Fibroblast of the conjunctiva (primary cell): Measurements from ENCODE around the gene PARP8.

Source experiments
- DNase-seq: peaks from one replicate; pipeline ENCODE4 v3.0.0-alpha.2; 2010; ENCODE audit warnings: low read depth

The PARP8 gene

DNA sequence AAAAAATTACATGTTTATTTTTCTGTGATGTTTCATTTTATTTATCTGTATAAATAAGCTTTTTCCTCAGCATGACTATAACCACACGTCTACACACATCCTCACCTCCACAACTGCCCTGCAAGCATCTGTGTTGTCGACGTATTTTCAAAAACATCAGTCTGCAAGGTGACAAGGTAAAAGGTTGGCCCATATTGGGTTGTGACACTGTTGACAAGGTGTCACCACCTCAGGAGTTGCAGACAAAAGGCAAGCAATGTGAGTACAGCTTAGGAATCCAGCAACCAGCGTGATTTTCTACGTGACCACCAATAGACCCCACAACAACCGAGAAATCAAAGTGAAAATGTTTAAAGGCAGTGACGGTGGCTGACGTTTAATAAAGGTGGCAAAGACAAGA, 187.6 kb downstream of the PARP8 start:
- no peak for DNase-seq

DNA sequence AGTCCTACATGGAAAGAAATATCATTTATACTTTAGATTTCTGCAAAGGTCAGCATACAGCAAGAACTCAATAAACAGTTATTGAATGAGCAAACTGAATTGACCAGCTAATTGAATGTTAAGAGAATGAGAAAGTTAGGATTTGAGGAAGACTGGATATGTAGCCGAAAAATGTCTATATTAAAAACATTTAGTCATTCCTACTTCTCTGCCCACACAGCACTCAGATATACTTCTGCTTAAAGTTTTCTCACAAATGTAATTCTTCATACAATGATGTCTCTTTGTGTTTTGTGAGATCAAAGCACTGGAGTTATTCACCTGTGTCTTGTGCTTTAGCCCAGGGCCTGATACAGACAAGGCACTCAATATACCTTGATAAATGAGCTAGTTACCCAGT, 188.6 kb downstream of the PARP8 start:
- no peak for DNase-seq

DNA sequence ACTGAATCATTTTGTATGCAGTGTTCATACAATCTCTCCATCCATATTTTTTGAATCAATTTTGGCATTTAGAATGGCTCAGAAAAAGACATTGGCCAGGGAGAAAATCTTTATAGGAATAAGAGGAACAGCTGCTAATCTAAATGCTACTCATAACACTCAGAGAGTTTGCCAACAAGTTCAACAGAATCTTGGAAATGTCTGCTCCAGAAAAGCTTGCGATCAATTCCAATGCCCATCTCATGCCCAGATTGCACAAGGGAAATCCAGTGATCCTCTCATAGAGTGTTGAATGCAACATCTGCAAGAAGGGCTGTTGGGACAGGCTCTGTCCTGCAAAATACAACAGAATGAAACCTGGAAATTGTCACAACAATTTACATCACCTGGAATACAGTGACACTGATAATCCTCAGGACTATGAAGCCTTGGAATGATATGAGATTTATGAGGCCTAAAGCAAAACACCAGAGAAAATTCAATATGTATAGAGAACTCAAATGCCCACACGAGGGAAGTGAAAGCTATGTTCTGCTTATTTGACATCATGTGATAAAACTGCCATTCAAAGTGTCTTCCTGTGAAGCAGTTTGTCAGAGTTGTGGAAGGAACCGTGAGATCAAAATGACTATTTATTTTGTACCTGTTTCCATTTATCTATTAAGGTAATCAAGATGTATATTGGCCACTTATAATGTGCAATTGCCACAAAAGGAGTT, 190.1 kb downstream of the PARP8 start:
- DNase-seq, result no peak

DNA sequence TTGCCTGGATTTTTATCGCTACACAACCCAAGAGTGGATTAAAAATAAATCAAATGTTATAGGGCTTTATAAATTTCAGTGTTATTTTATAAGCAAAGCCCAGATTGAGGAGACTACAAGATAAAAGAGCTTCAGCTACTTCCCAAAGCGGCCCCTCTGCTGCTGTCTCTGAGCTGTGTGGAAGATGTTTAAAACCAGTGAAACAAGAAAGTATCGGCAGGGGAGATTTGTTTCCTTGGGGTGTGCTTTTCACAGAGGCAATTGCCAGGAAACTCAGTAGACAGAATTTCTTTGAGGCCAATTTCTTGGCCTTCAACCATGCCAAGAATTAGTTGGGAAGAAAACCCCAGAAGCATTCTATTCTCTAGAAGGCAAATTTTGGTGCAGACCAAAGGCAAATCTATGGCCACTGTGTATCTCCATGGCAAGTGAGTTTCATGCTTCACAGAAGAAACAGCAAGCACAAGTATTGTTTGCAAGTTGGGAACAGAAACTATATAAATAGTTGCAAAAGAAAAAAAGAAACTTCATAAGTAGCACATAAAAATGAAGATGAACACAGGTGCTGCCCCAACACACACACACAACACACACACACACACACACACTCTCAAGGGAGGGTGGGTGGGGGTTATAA, 197.2 kb downstream of the PARP8 start:
- no peak for DNase-seq

DNA sequence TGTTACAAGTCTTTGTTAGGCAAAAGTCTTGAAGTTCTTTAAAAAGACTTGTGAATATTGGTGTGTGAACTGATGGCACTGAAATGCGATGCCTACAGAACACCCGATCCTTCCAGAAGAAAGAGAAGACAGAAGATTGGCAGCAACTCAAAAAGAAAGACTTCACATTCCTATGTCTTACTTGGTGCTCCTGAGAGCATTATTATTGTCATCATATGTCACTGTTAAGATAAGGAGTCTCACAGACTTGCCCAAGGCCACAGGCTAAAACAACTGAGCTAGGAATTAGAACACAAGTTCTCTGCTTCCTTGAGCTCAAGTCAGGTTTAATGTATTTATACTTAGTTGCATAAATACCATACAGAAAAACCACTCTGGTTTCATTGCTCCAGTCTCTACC, 198.0 kb downstream of the PARP8 start:
- DNase-seq, result no peak

DNA sequence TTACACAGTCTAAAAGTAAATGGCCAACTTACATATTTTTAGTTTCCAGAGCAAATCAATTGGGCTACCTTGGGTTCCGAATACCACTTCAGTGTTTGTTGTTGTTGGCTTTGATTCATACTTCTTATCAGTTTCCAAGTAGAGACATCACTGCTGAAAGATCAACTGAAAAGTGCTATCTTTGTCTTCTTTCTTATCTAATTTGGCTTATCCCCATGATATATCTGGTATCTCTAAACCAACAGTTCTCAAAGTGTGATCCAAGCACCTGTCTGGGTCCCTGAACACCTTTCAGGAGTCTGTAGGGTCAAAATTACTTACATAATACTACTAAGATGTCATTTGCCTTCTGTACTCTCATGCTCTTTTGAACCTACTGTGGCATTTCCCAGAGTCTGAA, 200.0 kb downstream of the PARP8 start:
- no peak for DNase-seq

DNA sequence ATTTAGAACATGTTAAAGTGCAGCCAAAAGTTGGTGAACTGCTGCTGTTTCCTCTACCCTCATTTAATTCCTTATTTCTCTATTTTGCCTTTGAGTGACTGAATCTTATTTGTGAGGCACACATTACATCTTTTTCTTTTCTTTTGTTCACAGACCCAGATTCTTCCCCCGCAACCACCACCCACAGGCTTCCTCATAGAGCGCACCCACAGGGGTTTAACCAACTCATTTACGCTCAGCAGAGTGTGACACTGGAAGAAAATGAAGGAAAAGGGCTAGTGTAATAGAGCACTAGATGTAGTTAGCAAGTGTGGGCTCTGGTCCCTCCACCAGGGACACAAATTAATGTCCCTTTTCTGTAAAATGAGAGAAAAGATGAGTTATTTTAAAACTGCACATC, 200.7 kb downstream of the PARP8 start:
- no peak for DNase-seq

DNA sequence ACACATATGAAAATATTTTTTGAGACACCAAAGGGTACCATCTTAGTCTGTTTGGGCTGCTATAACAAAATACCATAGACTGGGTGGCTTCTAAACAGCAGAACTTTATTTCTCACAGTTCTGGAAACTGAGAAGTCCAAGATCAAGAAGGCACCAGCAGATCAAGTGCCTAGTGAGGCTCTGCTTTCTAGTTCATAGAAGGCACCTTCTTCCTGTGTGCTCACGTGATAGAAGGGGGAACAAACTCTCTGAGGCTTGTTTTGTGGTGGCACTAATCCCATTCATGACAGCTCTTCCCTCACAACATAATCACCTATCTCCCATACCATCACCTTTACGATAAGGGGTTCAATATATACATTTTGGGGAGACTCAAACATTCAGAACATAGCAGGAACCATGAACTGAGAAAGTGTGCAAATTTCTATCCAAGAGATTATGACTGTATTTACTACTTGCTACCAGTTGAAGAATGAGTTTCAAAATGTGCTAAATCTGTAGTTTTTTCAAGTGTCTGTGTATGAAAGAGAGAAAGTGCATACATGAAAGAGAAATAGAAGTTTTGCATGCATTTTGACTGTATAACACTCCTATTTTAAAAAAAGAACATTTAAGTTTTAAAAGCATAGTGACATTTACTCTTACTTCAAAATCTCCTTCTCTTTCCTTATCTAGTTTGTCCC, 207.3 kb downstream of the PARP8 start:
- DNase-seq, result no peak

DNA sequence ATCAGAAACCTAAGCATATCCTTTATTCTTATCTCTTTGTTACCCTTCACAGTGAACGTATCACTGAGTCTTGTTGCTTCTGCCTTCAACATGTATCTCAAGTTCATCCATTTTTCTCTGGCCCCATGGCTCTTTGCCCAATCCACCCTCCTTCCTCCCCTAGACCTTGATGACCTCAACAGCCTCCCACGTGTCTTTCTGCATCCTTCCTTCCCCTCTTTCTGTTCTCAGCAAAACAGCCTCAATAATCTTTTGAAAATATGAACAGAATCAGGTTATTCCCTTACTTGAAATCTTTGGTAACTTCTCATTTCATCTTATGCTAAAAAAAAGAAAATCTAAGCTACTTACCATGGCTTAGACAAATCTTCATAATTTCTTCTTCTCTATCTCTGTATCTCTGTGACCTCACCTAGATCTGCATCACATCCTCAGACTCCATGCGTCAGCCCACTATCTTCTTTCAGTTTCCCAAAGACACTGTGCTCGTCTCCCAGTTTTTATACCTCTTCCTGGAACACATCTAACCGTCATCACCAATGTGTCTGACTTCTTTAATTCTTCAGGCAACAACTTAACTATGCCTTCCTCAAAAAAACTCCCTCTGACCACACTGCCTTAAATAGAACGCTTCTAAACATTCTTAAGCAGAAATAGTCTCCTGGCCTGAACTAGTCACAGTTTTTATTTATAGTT, 208.0 kb downstream of the PARP8 start:
- DNase-seq, result no peak

DNA sequence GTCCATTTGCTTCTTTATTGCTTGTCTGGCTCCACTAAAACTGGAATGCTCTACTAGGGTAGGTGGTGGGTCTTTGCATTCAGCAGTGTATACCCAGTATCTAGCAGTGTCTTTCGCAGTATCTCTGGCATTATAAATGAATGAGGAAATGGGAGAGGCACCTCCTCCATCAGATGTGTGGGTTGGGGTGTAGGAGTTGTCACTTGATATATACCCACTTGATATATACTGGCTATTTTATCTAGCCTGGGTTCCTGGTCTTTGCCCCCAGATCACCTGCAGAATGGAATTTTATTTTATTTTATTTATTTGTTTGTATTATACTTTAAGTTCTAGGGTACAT, 208.5 kb downstream of the PARP8 start:
- DNase-seq, result no peak

DNA sequence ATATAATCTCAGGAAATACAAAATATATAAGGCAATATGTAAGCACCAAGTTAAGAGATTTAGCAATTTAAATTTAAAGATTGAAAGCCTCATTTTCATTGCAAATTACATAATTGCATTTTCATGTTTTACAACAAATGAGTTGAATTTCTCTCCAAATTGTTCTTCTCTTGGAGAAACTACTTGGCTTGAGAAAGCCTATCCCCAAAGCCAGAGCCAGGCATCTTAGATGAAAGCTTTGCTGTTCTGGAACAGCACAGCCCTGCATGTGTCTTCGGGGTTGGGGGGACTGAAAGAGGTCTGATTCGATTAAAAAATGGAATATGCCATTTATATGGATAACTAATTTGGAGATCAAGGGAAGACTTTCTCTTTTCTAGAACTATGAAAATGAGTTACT, 212.0 kb downstream of the PARP8 start:
- DNase-seq, result no peak

DNA sequence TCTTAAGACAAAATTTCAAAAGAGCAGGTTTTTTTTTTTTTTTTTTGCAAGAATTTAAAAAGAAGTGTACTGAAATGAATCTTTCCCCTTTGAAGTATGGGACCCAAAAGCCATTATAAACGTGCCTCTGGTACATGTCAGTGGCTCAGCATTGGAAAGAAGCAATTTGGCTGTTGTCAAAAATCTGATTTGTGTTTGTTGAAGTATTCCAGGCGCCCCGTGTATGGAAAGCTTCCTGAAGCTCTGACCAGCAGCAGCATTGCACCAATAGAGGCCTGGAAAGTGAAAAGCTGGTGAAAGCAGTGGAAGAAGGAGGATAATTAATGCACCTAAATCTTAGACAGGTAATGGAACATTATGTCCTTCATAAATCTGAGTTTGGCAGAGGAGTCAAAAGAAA, 215.0 kb downstream of the PARP8 start:
- no peak for DNase-seq

DNA sequence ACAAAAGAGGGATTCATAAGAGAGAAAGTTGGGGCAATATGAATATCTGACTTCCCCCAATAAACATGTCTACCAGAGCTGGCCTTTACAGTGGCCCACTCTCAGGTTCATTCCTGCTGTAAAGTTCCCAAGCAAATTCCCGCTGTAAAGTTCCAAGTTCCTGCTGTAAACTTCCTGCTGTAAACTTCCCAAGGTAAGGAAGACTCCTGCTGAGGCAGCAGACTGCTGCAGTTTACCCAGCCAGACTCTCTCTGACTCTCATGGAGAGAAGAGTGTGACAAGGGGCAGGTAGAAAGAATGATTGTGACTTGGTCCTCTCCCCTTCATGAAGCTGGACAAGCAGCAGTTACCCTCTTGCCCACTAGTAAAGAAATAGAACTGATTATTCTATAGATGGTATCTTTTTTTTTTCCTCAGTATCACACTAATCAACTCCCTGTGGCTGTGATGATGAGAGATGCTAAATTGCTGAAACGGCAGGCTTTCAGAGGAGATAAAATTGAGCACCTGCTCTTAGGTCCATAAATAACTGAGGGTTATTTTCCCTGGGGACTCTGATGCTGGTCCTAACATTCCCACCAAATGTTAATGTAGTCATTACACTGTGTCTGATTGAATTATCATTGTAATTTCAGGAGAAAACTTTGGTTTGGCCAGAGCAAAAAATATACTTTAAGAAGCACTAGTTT, 220.4 kb downstream of the PARP8 start:
- DNase-seq, result no peak

DNA sequence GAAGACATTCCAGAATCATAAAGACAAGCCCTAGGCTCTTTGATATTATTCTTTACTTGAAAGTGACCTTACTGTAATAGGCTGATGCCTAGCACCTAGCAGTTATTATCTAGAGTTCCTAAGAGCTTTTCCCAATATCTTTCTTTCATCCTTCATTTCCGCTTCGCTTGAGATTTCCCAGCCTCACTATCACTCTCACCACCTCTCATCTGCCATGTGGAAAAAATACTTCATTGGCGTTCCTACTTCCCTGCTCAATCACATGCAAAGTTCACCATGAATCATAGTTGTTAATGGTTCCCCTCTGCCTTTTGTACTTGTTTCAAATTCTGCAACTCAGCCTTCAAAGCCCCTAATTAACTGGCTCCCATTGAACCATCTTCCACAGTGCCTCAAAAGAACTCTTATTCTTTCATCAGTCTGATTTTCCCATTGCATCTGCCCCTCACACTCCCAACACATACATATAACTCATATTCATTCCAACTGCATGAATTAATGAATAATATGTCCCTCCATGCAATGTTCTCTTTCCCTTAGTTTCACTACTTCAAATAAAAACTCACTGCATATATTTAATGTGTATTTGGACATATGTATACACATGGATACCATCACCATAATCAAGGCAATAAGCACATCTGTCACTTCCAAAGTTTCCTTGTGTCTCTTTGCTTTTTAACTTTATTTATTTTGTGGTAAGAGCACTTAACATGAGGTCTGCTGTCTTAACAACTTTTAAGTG, 221.6 kb downstream of the PARP8 start:
- DNase-seq, result no peak

DNA sequence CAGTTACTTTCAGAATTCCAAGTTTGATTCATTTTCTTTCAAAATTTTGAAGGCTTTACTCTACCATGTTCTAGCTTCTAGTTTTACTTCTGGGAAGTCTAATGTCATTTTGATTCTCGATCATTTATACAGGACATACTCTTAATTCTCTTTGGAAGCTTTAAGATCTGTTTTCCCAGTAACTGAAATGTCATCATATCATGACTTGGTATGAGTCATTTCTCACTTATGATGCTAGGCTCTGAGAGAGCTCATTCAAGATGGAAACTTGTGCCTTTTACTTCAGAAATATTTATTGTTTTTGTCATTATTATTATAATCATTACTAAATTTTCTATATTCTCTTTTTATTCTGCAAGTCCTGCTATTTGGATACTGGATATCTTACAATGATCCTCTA, 222.3 kb downstream of the PARP8 start:
- DNase-seq, result no peak

DNA sequence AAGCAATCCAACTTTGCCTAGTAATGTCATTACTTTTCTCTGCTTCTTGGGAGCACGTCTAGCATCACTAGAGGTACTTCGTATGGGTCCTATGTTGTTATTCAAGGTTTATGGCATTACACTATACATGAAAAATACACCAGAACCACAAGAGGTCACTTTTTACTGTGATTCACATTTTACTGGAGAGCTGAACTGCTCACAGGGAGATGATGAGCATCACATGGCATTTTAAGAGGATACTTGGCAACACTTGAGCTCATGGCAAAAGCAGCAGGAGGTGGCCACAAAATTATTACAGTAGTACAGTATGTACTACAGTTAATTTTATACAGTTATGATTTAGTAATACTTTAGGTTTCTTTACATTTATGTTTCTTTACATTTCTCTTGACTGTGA, 223.4 kb downstream of the PARP8 start:
- DNase-seq, result no peak
